ENCODE measurements around the gene IKZF4.

The IKZF4 gene

DNA sequence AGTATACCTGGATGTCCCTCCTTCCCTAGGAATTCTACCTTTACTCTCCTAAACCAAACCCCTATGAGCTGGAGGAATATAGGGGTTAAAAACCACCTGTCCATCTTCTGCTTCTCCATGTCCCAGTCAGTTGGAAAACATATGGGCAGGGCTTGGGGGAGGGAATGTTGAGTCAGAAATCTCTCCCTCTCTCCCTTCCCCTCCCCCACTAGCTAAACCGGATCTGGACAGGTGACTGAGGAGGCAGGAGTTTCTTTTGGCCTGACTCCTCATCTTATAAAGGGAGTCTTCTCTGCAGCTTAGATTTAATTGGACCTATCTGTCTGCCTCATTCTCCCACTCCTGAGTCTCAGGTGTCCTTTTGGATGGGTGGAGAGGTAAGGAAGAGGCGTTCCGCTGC lies 65.3 kb downstream of the IKZF4 start:
- TF ChIP-seq, protein P1, sequence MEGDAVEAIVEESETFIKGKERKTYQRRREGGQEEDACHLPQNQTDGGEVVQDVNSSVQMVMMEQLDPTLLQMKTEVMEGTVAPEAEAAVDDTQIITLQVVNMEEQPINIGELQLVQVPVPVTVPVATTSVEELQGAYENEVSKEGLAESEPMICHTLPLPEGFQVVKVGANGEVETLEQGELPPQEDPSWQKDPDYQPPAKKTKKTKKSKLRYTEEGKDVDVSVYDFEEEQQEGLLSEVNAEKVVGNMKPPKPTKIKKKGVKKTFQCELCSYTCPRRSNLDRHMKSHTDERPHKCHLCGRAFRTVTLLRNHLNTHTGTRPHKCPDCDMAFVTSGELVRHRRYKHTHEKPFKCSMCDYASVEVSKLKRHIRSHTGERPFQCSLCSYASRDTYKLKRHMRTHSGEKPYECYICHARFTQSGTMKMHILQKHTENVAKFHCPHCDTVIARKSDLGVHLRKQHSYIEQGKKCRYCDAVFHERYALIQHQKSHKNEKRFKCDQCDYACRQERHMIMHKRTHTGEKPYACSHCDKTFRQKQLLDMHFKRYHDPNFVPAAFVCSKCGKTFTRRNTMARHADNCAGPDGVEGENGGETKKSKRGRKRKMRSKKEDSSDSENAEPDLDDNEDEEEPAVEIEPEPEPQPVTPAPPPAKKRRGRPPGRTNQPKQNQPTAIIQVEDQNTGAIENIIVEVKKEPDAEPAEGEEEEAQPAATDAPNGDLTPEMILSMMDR (IDR thresholded peaks at IDR 0.05; ENCODE audit: insufficient read depth, low read depth, low read length, missing control alignments), result no peak
- DNase-seq (ENCODE audit: low read depth), result peak; percentile 94
- H3K4me3 ChIP-seq (ENCODE audit: low read length), result no peak overlapping the region

DNA sequence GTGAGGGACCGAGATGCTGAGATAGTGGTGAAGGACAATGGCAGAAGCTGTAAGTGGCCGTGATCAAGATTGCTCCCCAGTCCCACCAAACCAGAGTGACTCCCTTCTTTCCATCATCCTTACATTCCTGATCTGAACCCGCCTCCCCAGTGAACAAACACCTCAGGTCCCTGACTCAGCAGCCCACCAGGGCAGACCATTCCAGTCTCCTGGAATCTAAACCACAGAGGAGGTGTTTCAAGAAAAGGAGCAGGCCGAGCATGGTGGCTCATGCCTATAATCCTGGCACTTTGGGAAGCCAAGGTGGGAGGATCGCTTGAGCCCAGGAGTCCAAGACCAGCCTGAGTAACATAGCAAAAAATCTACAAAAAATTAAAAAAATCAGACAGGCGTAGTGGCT lies 65.8 kb downstream of the IKZF4 start:
- no peak overlapping the region for H3K4me3 ChIP-seq (ENCODE audit: low read length)
- TF ChIP-seq, protein P1 (IDR thresholded peaks at IDR 0.05; ENCODE audit: insufficient read depth, low read depth, low read length, missing control alignments), result no peak
- no peak for DNase-seq (ENCODE audit: low read depth)

DNA sequence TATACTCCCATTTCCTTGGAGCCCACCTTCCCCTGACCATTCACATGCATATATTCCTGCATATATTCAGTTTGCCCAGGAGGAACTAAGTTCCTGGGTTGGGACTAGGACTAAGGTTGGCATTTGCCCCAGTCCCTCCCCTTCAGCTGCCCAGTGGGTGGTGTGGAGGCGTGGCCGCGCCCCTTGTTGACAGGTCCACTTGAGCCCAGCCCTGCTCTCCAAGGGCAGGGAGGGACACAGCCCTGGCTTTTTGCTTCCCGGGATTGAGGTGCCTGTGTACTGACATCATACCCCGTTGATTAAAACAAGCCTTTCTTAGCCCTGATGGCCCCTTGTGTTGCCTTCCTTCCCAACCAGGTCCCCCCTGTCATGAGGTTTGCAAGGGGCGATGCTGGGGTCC lies 66.4 kb downstream of the IKZF4 start:
- H3K4me3 ChIP-seq (ENCODE audit: low read length), result no peak overlapping the region
- DNase-seq (ENCODE audit: low read depth), result peak; percentile 20
- TF ChIP-seq, protein P1 (IDR thresholded peaks at IDR 0.05; ENCODE audit: insufficient read depth, low read depth, low read length, missing control alignments), result no peak

All from epithelial cell of esophagus (primary cell).